ENCODE measurements around the gene LMO7. TPM values are rescaled to one million over a fixed set of nuclear protein-coding genes. Genes with fewer than 3 reads are reported as not detected.

Gene LMO7
- total RNA-seq, 1 experiment from 2014 or later: 20.4 TPM

- peaks cover 8 to 26% (median 10%) of the 10 kb centered on the region in 3 experiments; a peak in 6 of 7 replicates for H3K36me3 Mint-ChIP-seq (ENCODE audit: insufficient read depth in 1 of 3, low read depth in 3 of 3)
- Histone ChIP-seq H3K4me1 (ENCODE audit: insufficient read depth, low read length) (no peaks in the 10 kb centered on the region), H3K4ac (ENCODE audit: low read depth, low read length) (no peak overlapping the region), H3T11ph (ENCODE audit: low read length) (no peak overlapping the region), H4K5ac (ENCODE audit: insufficient read length, low read depth, low read length) (no peak overlapping the region), H2BK120ac (ENCODE audit: low read depth, low read length, poor library complexity, severe bottlenecking) (no peak overlapping the region), H3K9ac (ENCODE audit: extremely low read depth, insufficient read length, low read length) (no peak overlapping the region), H2AK5ac (ENCODE audit: insufficient read length, low read length) (no peak overlapping the region), H2BK15ac (ENCODE audit: low read depth, low read length) (no peak overlapping the region), H4K20me1 (ENCODE audit: control insufficient read depth, insufficient read depth, insufficient read length) (no peaks in the 10 kb centered on the region), H4K8ac (replicated peaks; ENCODE audit: insufficient read length, low read depth, low read length) (no peak overlapping the region), H3K18ac (ENCODE audit: insufficient read length, low read depth, low read length) (no peak overlapping the region), H3K9me3 (ENCODE audit: control insufficient read depth, low read depth, low read length) (no peaks in the 10 kb centered on the region), H3K14ac (ENCODE audit: insufficient read depth, low read length) (no peak overlapping the region), H4K91ac (ENCODE audit: insufficient read length, low read depth, low read length) (no peak overlapping the region), H3K79me1 (ENCODE audit: insufficient read depth, low read depth, low read length, poor library complexity, severe bottlenecking) (no peaks in the 10 kb centered on the region), H3K27me3 (ENCODE audit: insufficient read depth, low read length) (no peaks in the 10 kb centered on the region), H2BK20ac (ENCODE audit: low read depth, low read length, poor library complexity, severe bottlenecking) (no peak overlapping the region), H3K4me2 (ENCODE audit: insufficient read depth, insufficient read length, low read length) (no peak overlapping the region), H3K23me2 (ENCODE audit: insufficient read length, low read depth, low read length, poor library complexity, severe bottlenecking) (no peaks in the 10 kb centered on the region), H2AFZ (ENCODE audit: low read length) (no peak overlapping the region), H3K79me2 (ENCODE audit: insufficient read depth, low read length) (no peaks in the 10 kb centered on the region), H3K23ac (ENCODE audit: insufficient read length, low read depth, low read length) (no peak overlapping the region), H2BK12ac (ENCODE audit: insufficient read length, low read depth, low read length) (no peak overlapping the region), H3K27ac (ENCODE audit: insufficient read length, low read depth, low read length) (no peak overlapping the region), H2BK5ac (ENCODE audit: insufficient read length, low read length) (no peak overlapping the region), H3K56ac (ENCODE audit: insufficient read length, low read depth, low read length) (no peak overlapping the region)
- no peak overlapping the region for H3K4me3 Mint-ChIP-seq
- H3K4me1 Mint-ChIP-seq: peaks cover 3 to 5% of the 10 kb centered on the region in 2 experiments
- TF ChIP-seq CTCF (conservative IDR thresholded peaks at IDR 0.05): no peak
- DNase-seq: no peak
- no peaks in the 10 kb centered on the region for H3K9me3 Mint-ChIP-seq
- no CpG with 5 or more reads among the region's 3 CpGs for WGBS (ENCODE audit: extremely low coverage, insufficient read length, low lambda C conversion rate)
- H3K27me3 Mint-ChIP-seq (ENCODE audit: low read depth): no peaks in the 10 kb centered on the region
- H3K27ac Mint-ChIP-seq: no peak overlapping the region
Observed at GRCh38 chr13:75850916-75851315, 214.8 kb downstream of the LMO7 start.
